VCaP (cell line): ENCODE results near the gene PIK3CD.
A peak's percentile ranks its signal among the peaks of the same experiment; 100 is the strongest.
"Not testable (repeated sequence)": the region's sequence is repeated elsewhere in the genome, so short reads cannot be mapped to it uniquely, and the experiment has no call there.

Experiments
- H3K27ac ChIP-seq: fragments of 450-650 bp; 2 replicates; pipeline ENCODE4 v1.5.1; 2017
- CTCF ChIP-seq: fragments of 450-650 bp; conservative IDR thresholded peaks from 2 replicates; pipeline ENCODE4 v1.5.1; 2017; ENCODE audit warnings: mild to moderate bottlenecking, moderate library complexity

Gene PIK3CD

GRCh38 chr1:9746651-9747050, 95.1 kb downstream of the PIK3CD start:
- peak overlapping the region; percentile 23 for H3K27ac ChIP-seq
- no peak for TF ChIP-seq CTCF

GRCh38 chr1:9748391-9748790, 96.9 kb downstream of the PIK3CD start:
- H3K27ac ChIP-seq: not testable (repeated sequence)

- no peak overlapping the region for H3K27ac ChIP-seq
- no peak for TF ChIP-seq CTCF
These were observed 97.8 kb downstream of the PIK3CD start for GRCh38 chr1:9749361-9749760.

GRCh38 chr1:9751971-9752370, 100.4 kb downstream of the PIK3CD start:
- no peak overlapping the region for H3K27ac ChIP-seq
- no peak for TF ChIP-seq CTCF

GRCh38 chr1:9753121-9753531, 101.6 kb downstream of the PIK3CD start:
- no peak for TF ChIP-seq CTCF
- no peak overlapping the region for H3K27ac ChIP-seq

GRCh38 chr1:9755441-9755995, 104.0 kb downstream of the PIK3CD start:
- no peak overlapping the region for H3K27ac ChIP-seq

GRCh38 chr1:9758559-9759121, 107.1 kb downstream of the PIK3CD start:
- no peak for TF ChIP-seq CTCF

More at GRCh38 chr1:9755441-9755995, 104.0 kb downstream of the PIK3CD start:
- TF ChIP-seq CTCF: no peak

GRCh38 chr1:9759939-9760338, 108.4 kb downstream of the PIK3CD start:
- no peak for TF ChIP-seq CTCF
- 0 out of 2 replicates have a peak overlapping the region, but pooled peaks have one; percentile 18 for H3K27ac ChIP-seq

More at GRCh38 chr1:9758559-9759121, 107.1 kb downstream of the PIK3CD start:
- H3K27ac ChIP-seq: no peak overlapping the region
